Bone marrow (tissue), 2 donors: Measurements from ENCODE around the gene ARHGEF37.
"Not testable (repeated sequence)": the region's sequence is repeated elsewhere in the genome, so short reads cannot be mapped to it uniquely, and the experiment has no call there.

Source experiments
- DNase-seq, 2 donors: peaks; one replicate each; lab custom pipeline; 2025; lab: John Stamatoyannopoulos, UW

The ARHGEF37 gene

GRCh38 chr5:149648464-149649393 lies 67.4 kb downstream of the ARHGEF37 start:
- not testable (repeated sequence) for DNase-seq

DNA sequence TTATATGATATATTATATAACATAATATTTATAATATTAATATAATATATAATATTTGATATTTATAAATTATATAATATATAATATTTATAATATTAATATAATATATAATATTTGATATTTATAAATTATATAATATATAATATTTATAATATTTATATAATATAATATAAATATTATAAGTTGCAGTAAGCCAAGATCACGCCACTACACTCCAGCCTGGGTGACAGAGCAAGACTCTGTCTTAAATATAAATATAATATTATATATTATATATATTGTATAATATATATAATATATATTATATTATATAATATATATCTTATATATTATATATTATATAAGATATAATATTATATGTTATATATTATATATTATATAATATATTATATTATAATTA lies 68.4 kb downstream of the ARHGEF37 start:
- DNase-seq: not testable (repeated sequence)

- peak in 1 of 2 donors; percentile 17 for DNase-seq
Observed at GRCh38 chr5:149651686-149652085, 70.4 kb downstream of the ARHGEF37 start.

- no peak for DNase-seq
Observed at GRCh38 chr5:149652697-149653096, 71.4 kb downstream of the ARHGEF37 start.

GRCh38 chr5:149654231-149654630 lies 72.9 kb downstream of the ARHGEF37 start:
- DNase-seq: no peak

GRCh38 chr5:149654883-149655505 lies 73.7 kb downstream of the ARHGEF37 start:
- DNase-seq: no peak

- DNase-seq: no peak
Observed at GRCh38 chr5:149656576-149657182, 75.4 kb downstream of the ARHGEF37 start.

- DNase-seq: no peak
Observed at GRCh38 chr5:149657324-149657723, 76.0 kb downstream of the ARHGEF37 start.

GRCh38 chr5:149658299-149658698 lies 77.0 kb downstream of the ARHGEF37 start:
- no peak for DNase-seq

- DNase-seq: no peak
Observed at GRCh38 chr5:149664083-149664482, 82.8 kb downstream of the ARHGEF37 start.

DNA sequence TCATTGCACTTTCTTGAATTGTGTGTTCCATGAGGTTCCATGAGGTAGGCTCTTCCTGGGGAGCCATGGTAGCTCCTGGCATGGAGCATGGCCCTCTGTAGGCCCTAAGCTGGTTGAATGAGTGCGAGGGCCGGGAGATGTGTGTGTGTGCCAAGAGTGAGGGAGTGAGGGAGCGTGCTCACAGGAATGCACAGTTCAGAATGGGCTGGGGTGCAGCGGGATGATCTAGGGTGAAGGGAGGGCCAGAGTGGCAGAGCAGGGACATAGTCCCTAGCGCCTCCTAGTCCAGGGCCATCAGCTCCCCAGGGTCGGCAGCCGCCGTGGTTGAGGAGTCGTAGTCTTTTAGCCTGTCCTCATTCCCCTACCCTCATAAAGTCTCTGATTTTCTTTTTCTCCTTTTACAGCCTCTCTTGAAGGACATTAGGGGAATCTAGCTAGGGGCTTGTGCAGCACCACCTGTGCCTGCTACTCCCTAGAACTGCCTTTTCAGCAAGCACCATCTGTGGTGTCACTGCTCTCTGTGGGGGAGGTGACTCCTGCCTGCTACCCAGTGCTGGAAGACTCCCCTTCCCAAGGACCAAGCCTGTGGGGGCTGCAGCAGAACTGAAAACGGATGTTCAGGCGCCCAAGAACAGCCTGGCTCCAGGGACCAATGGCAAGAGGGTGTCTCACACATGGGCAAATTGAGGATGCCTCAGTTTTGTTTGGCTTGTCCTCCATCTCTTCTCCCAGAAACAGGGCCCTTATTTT lies 83.5 kb downstream of the ARHGEF37 start:
- DNase-seq: no peak

DNA sequence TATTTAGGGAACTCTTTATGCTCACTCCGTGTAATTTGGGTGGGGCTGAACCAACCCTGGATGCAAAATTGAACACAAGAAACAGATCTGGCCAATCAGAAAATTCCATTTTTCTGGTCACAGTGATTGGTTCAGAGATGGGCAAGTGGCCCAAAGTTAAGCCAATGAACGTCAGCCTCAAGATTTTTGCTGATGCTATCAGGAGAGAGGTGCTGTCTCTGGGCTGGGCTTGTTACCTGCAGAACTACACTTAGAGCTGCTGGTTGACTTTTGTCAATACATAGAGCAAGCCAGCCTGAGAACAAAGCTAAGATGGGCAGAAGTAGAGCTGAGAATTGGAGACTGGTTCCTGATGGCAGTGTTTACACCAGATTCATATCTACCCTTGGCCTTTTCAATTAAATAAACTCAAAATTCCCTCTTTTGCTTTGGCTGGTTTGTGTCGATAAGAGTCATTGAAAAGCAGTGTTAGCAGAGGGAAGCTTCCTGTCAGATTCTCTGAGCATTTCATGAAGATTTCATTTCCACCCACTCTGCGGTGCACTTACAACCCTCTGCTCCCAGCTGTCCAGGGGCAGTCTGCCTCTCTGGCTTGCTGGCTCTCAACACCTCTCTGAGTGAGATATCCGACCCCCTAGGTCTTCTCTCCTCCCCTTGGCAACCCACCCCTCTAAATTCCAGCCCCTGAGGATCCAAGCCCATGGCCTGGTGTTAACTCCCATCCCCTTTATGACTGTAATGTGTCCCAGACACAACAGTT lies 84.3 kb downstream of the ARHGEF37 start:
- DNase-seq: no peak

GRCh38 chr5:149666212-149666852 lies 85.0 kb downstream of the ARHGEF37 start:
- DNase-seq: no peak

DNA sequence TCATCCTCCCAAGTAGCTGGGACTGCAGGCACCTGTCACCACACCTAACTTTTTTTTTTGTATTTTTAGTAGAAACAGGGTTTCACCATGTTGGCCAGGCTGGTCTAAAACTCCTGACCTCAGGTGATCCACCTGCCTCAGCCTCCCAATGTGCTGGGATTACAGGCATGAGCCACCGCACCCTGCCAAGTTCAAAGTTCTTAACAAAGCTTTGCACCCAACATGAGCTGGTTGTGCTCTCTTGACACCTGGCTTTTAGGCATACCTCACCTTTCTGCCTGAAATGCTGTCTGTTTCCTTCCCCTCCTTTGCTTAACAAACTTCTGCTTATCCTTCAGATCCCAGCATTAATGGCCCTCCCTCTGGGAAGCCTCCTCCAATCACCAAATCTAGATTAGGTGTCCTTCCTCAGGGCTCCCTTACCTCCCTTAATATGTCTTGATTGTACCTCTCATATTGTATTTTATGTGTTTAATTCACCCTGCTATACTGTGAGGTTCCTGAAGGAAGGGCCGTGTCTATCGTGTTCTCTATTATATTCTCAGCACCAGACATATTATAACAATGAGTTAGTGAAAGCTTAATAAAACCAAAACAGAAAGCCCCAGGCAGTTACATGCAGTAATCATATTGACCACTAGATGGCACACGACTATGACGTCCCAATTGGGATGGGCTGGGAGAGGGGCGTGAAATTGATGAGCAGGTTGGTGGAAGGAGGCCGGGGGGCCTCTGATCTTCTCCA lies 86.0 kb downstream of the ARHGEF37 start:
- peak in 1 of 2 donors; percentile 28 for DNase-seq

DNA sequence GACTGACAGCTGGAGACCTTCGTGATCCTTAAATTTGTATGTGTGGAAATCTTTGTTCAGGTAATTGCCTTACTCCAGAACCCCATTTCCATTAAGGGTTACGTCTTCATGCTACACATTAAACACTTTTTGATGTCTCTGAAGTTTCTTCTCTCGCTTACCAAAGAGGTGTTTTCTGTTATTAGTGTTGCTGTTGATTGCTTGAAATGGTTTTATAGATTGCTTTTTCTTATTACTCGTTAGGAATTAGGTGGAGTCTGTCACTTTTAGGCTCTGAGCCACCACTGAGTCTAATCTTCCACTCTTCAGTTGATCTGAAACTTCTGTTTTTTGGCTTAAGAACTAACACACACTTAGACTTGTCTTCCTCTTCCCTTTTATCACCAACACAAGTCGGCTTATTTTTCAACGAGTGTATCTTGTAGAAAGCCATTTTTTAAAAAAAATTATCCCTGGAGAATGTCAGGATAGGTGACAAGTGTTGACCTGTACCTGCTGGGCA lies 86.6 kb downstream of the ARHGEF37 start:
- no peak for DNase-seq

DNA sequence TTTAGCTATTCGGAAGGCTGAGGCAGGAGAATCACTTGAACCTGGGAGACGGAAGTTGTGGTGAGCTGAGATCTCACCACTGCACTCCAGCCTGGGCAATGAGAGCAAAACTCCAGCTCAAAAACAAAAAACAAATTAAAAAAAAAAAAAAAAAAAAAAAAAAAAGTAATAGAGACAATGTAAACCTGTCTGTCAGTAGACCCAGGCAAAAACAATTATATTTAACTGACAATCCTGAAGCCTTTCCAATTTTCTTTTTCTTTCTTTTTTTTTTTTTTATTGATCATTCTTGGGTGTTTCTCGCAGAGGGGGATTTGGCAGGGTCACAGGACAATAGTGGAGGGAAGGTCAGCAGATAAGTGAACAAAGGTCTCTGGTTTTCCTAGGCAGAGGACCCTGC lies 88.0 kb downstream of the ARHGEF37 start:
- DNase-seq: not testable (repeated sequence)

GRCh38 chr5:149671544-149671943 lies 90.2 kb downstream of the ARHGEF37 start:
- DNase-seq: no peak

DNA sequence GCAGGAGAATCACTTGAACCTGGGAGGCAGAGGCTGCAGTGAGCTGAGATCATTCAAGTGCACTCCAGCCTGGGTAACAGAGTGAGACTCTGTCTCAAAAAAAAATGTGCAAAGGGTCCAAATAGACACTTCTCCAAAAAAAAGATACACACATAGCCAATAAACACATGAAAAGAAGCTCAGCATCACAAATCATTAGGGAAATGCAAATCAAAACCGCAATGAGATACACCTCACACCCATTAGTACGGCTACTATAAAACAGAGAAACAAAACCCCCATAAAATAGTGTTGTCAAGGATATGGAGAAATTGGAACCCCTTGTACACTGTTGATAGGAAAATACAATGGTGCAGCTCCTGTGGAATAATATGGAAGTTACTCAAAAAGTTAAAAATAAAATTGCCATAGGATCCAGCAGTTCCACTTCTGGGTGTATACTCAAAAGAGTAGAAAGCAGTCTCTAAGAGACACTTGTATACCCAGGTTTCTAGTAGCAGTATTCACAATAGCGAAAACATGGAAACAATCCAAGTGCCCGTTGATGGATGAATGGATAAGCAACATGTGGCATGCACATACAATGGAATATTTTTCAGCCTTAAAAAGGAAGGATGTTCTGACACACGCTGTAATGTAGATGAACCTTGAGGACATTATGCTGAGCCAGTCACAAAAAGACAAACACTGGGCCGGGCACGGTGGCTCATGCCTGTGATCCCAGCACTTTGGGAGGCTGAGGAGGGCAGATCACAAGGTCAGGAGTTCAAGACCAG lies 91.6 kb downstream of the ARHGEF37 start:
- DNase-seq: no peak

GRCh38 chr5:149674686-149675085 lies 93.4 kb downstream of the ARHGEF37 start:
- no peak for DNase-seq
